Left cardiac atrium (tissue), 4 donors: ENCODE data around the gene RET. TPM values are rescaled to one million over a fixed set of nuclear protein-coding genes. Genes with fewer than 3 reads are reported as not detected.

Experiments
- ATAC-seq, 2 donors: fragments of 200-7000 bp; cut with Tn5 transposase; one replicate each; pipeline ENCODE4 v1.9.1; 2020; ENCODE audit warnings: mild to moderate bottlenecking in 2 of 2, moderate library complexity in 2 of 2
- DNase-seq: peaks from one replicate; pipeline ENCODE4 v3.0.0-alpha.2; 2020
- intact Hi-C, 2 donors: fragments of 100-400 bp; cut with DNase I; formaldehyde crosslinking; loops; one replicate each; pipeline versions ENCODE4 v1.14.1 to v1.15.1; 2022 to 2023
- total RNA-seq, 2 donors: library from RNA; stranded (reverse); fragmentation: NEBNext Ultra II Directional; extraction: Animal tissue kit (Norgen Biotek cat#: 25700); gene quantifications; one replicate each; pipeline ENCODE4 v1.2.1, GENCODE V29; 2021
- donor health status: DM: no; HTN: yes; CAD: no.
- donor health status: DM: no; HTN: yes; CAD: no; lungs with severe emphysema.
- donor health status: DM: yes; HTN: yes; CAD: no.
- donor health status: Dilated cardiomyopathy.

The RET gene
- total RNA-seq, 2 donors from 2014 or later: 0.84 to 6.1 TPM

DNA sequence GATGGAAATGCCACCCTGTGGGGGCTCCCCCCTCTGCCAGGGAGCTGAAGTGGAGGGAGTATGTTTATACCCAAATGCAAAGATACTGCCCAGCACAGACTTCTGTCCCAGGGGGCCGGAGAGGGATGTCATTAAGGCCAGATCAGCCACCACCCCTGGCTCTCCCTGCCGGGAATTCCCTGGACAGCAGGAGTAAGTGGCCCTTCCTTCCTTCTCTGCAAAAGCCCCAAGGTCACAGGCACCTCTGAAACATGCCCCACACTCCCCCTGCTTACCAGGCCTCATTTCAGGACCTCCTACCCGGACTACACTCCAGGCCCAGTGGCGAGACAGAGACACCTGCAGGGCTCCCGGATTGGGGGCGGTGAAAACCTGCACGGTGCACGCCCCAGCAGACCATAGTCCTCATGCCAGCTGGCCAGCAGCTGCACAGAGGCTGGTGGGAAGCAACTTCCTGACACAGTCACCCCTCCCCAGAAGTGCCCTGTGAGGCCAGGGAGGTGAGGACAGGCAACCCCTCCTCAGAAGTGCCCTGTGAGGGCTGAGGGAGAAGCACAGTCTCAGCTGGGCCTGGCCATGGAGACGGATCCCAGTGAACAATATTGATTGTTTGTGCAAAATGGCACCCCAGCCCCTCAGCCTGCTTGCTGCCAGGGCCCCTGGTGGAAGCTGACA lies 33.0 kb upstream of the RET start:
- DNase-seq (no peak), ATAC-seq (no peak)
- intact Hi-C loops: no loop called here

DNA sequence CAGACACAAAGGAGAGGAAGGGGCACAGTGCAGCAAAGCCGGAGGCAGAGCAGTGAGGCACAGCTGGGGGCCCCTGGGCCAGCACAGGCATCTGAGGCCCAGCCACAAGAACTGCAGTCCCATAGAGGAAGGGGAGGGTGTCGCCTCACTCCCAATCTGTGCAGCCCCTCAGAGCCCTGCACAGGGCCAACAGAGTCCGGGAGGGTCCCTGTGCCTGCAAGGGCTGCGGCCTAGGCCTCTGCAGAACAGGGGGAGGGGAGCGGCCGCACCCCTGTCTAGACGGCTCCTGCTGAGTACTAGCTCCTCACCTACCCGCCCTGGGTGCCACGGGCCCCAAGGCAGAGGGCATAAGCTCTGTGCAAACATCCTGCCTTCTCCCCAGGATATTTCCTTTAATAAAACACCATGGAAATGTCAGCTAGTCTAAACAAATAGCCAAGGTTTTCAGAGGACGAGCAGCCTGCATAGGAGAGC lies 32.4 kb upstream of the RET start:
- intact Hi-C loops: no loop called here
- ATAC-seq (no peak), DNase-seq (peak; percentile 3)

DNA sequence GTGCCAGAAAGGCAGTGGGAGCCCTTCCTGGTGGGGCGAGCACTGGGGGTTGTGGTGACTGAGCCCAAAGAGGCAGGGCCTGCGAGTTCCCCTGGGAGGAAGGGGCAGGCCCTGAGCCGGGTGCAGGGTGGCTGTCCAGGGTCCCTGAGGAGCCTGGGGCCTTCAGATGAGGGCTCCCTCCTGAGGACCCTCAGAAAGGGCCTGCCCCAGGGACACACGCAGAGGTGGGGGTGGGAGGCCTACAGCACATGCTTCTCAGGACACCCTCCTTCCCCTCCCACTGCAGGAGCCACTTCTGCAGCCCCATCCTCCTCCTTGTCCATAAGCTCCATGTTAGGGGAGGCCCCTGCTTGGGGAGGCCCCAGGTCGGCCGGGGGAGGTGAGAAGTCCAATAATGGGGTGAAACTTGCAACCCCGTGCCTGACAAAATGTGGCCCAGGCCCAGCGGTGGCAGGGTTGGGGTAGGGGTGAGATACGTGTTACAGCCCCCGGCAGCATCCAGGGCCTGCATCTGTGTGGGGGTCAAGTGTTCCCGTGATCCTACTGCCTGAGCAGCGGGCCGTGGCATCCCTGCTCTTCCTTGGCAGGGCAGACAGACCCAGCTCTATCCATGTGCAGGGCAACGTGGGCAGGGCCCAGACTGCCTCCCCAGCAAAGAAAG lies 31.8 kb upstream of the RET start:
- intact Hi-C loops: no loop called here
- peak; percentile 13 for DNase-seq
- ATAC-seq: no peak

- no peak for ATAC-seq
- intact Hi-C loops: no loop called here
- no peak for DNase-seq
Measured at GRCh38 chr10:43045631-43046287, 31.1 kb upstream of the RET start.

DNA sequence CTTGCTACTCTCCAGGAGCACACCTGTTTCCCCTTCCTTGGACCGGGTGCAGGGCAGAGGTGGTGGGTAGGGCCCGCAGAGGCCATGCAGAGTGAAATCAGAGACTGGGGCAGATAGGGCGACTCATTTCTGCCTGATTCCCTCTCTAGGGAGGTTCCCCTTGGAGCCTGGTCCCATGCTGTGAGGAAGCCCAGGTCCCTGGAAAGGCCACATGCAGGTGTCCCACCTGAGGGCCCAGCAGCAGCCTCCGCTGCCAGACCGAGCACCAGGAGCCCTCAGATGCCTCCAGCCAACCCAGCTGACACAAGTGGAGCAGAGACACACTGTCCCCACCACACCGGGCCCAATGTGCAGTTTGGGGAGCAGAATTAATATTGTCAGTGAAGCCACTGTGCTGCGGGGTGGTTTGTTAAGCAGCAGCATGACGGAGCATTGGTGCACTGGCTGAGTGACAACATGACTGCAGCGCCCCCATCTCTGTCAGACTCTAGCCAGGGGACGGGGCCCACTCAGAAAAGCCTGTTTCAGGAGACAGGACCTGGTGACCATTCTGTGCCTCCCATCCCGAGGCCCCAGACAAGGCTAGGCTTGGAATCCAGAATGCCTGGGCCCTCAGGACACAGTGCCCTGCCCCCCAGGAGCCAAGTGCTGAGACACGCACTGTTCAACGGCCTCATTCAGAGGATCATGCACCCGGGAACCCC lies 30.4 kb upstream of the RET start:
- DNase-seq: no peak
- no peak for ATAC-seq
- intact Hi-C loops: no loop called here

- ATAC-seq: no peak
- intact Hi-C loops: no loop called here
- DNase-seq: no peak
Measured at GRCh38 chr10:43047288-43047970, 29.4 kb upstream of the RET start.

DNA sequence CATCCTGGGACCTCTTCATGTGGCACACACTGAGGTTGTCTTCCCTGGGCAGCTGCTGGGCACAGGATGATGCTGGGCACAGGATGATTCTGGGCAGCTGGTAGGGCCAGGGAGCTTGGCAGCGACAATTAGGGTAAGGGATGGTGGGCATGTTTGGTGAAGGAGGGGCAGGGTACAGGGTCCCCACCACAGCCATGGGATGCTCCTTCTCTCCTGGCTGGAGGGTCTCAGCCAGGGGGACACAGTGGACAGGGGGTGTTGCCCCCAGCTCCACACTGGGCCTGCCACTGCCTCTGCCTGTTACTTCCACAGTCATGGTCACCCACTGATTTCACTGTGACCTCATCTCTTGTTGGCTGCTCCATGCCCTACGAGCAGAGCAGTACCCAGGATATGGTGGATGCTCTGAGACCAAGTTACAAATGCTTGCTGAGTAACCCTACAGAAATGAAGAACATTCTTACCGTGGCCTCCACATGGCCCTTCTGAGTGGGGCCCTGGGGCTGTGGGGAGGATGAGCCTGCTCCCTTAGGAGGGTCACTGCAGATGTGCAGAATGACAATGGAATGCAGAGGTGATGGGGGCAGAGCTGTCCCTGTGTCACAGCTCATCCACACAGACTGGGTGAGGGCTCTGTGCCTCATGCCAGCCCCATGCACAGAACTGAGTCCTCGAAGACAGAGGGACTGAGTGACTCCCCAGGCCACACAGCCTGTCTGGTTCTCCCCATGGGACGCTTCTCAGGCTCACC lies 28.4 kb upstream of the RET start:
- intact Hi-C loops: no loop called here
- no peak for ATAC-seq
- no peak for DNase-seq

GRCh38 chr10:43049081-43049551 lies 27.8 kb upstream of the RET start:
- DNase-seq (no peak), ATAC-seq (no peak)
- intact Hi-C loops: no loop called here

GRCh38 chr10:43050011-43050410 lies 26.9 kb upstream of the RET start:
- intact Hi-C loops: no loop called here
- no peak for DNase-seq
- no peak for ATAC-seq

GRCh38 chr10:43053825-43054224 lies 23.0 kb upstream of the RET start:
- ATAC-seq (no peak), DNase-seq (no peak)
- intact Hi-C loops: no loop called here

GRCh38 chr10:43054593-43054992 lies 22.3 kb upstream of the RET start:
- intact Hi-C loops: no loop called here
- no peak for ATAC-seq
- no peak for DNase-seq

- DNase-seq: no peak
- intact Hi-C loops: no loop called here
- no peak for ATAC-seq
Measured at GRCh38 chr10:43055217-43055616, 21.7 kb upstream of the RET start.

- DNase-seq: peak; percentile 4
- intact Hi-C loops: no loop called here
- ATAC-seq: no peak
Measured at GRCh38 chr10:43055991-43056567, 20.8 kb upstream of the RET start.

GRCh38 chr10:43056568-43057011 lies 20.3 kb upstream of the RET start:
- intact Hi-C loops: no loop called here
- no peak for DNase-seq
- ATAC-seq: no peak

DNA sequence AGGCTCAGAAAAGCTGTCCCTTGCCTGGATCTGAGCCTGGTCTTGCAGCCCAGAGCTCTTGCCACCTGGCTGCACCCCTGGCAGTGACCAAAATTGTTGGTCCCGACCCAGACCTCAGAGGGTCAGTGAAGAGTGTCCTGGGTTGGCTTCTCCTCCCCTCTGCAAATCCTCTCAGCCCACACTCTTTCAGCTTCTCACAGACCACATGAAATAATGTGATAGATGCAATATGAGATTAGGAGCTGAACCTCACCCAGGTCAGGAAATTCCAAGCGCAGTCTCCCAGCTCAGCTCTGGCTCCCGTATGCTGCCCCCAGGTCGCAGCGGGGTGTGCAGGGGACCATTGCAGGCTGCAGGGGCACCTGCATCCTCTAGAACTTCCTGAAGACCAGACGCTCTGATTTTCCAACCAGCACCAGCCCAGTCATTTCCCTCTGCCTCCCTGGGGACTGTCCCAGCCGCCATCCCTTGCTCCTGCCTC lies 19.6 kb upstream of the RET start:
- DNase-seq: no peak

DNA sequence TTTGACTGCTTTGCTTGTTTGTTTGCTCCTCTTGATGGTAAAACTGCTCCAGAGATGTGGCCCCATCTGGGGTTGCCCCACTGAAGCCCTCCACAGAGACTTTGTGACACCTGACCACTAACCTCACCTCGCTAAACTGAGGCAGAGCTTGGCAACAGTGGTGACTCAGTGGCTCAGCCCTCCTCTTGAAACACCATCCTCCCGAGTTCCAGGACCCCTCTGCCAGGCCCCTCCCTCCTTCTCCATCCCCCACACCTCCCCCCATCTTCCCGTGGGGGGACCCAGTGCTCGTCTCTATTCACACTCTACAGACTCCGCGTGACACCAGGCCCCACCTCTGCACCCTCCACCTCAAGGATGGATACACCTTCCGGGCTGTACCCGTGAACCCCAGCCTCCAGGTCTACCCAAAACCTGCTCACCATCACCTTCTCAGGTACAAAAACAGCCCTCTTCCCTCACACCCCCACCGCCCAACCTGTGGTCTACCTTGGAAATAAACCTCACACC lies 19.0 kb upstream of the RET start:
- ATAC-seq (no peak), DNase-seq (no peak)
- intact Hi-C loops: no loop called here

More for the DNA sequence above, 19.6 kb upstream of the RET start:
- intact Hi-C loops: no loop called here
- ATAC-seq: no peak

GRCh38 chr10:43058716-43059335 lies 18.0 kb upstream of the RET start:
- intact Hi-C loops: no loop called here
- DNase-seq (peak; percentile 7), ATAC-seq (no peak)
